CD14-positive monocyte (primary cell): ENCODE data around the gene NARF. TPM values are rescaled to one million over a fixed set of nuclear protein-coding genes. Genes with fewer than 3 reads are reported as not detected.

Source experiments
- DNase-seq, 3 donors: peaks; one replicate each; pipeline ENCODE4 v3.0.0-alpha.2; 2011 to 2022
- H2AFZ ChIP-seq: 2 replicates; pipeline ENCODE4 v1.6.0; 2012; ENCODE audit warnings: mild to moderate bottlenecking, low read depth, low read length, inconsistent platforms; ENCODE audit not compliant: insufficient read depth, poor library complexity, severe bottlenecking
- H3K27ac ChIP-seq, 2 donors: 1 replicate in 1 of 2; 2 replicates in 1 of 2; pipeline ENCODE4 v1.5.1; 2012 to 2013; ENCODE audit warnings: low read length in 2 of 2, control low read depth in 1 of 2, inconsistent platforms in 1 of 2, low read depth in 1 of 2, mild to moderate bottlenecking in 1 of 2
- H3K27me3 ChIP-seq, 2 donors: one replicate each; pipeline versions ENCODE4 v1.6.0 to v1.6.1; 2011 to 2013; ENCODE audit warnings: low read length in 2 of 2; ENCODE audit not compliant: control insufficient read depth in 2 of 2, insufficient read depth in 2 of 2
- H3K36me3 ChIP-seq, 2 donors: replicated peaks in 1 of 2; 1 replicate in 1 of 2; 2 replicates in 1 of 2; pipeline versions ENCODE4 v1.5.1 to v1.6.1; 2012 to 2013; ENCODE audit warnings: low read length in 2 of 2, control low read depth in 1 of 2, inconsistent platforms in 1 of 2, mild to moderate bottlenecking in 1 of 2; ENCODE audit not compliant: insufficient read depth in 2 of 2, control insufficient read depth in 1 of 2
- H3K4me1 ChIP-seq, 2 donors: 1 replicate in 1 of 2; 2 replicates in 1 of 2; pipeline versions ENCODE4 v1.5.1 to v1.6.1; 2012 to 2013; ENCODE audit warnings: low read length in 2 of 2, control low read depth in 1 of 2, inconsistent platforms in 1 of 2, mild to moderate bottlenecking in 1 of 2, moderate library complexity in 1 of 2; ENCODE audit not compliant: insufficient read depth in 2 of 2, control insufficient read depth in 1 of 2
- H3K4me2 ChIP-seq: replicated peaks from 2 replicates; pipeline ENCODE3; 2012; ENCODE audit warnings: low read length, moderate library complexity, mild to moderate bottlenecking; ENCODE audit not compliant: poor library complexity, severe bottlenecking; ENCODE audit errors: extremely low read depth
- H3K4me3 ChIP-seq, 3 experiments: fragments of 200-600 bp in 1 of 3; sonication (generic) in 1 of 3; replicated peaks in 1 of 3; 1 replicate in 2 of 3; 2 replicates in 1 of 3; pipeline ENCODE4 v1.5.1; 2011 to 2013; ENCODE audit warnings: low read length in 3 of 3, mild to moderate bottlenecking in 3 of 3, control low read depth in 2 of 3, low read depth in 2 of 3, inconsistent platforms in 1 of 3, moderate library complexity in 1 of 3
- H3K79me2 ChIP-seq: 2 replicates; pipeline ENCODE4 v1.6.0; 2012; ENCODE audit warnings: mild to moderate bottlenecking, control low read depth, inconsistent platforms, low read length, moderate library complexity; ENCODE audit not compliant: insufficient read depth
- H3K9ac ChIP-seq: 2 replicates; pipeline ENCODE4 v1.6.0; 2017; ENCODE audit warnings: low read length, mild to moderate bottlenecking; ENCODE audit not compliant: insufficient read depth, poor library complexity, severe bottlenecking
- H3K9me3 ChIP-seq, 2 donors: replicated peaks in 1 of 2; 1 replicate in 1 of 2; 2 replicates in 1 of 2; pipeline versions ENCODE4 v1.5.1 to v1.6.1; 2012 to 2013; ENCODE audit warnings: low read length in 2 of 2, control low read depth in 1 of 2; ENCODE audit not compliant: control insufficient read depth in 1 of 2, insufficient read depth in 1 of 2
- H4K20me1 ChIP-seq: 2 replicates; pipeline ENCODE4 v1.6.0; 2012; ENCODE audit warnings: mild to moderate bottlenecking, low read length, control low read depth, moderate library complexity; ENCODE audit not compliant: insufficient read depth
- H3K27ac Mint-ChIP-seq, 7 donors: one replicate each; pipeline ENCODE4 v1.8.0; 2020; ENCODE audit warnings: mild to moderate bottlenecking in 7 of 7, mixed read lengths in 7 of 7, moderate library complexity in 6 of 7, inconsistent platforms in 2 of 7
- H3K27me3 Mint-ChIP-seq, 3 donors: one replicate each; pipeline ENCODE4 v1.8.0; 2021 to 2022; ENCODE audit warnings: low read depth in 3 of 3, mild to moderate bottlenecking in 3 of 3, mixed read lengths in 3 of 3, moderate library complexity in 3 of 3, inconsistent platforms in 1 of 3
- H3K36me3 Mint-ChIP-seq, 2 donors: one replicate each; pipeline ENCODE4 v1.8.0; 2020; ENCODE audit warnings: mixed read lengths in 2 of 2, inconsistent platforms in 1 of 2, mild to moderate bottlenecking in 1 of 2
- H3K4me1 Mint-ChIP-seq: one replicate; pipeline ENCODE4 v1.8.0; 2020; ENCODE audit warnings: mild to moderate bottlenecking, mixed read lengths
- H3K4me3 Mint-ChIP-seq, 2 donors: one replicate each; pipeline ENCODE4 v1.8.0; 2020; ENCODE audit warnings: mild to moderate bottlenecking in 2 of 2, mixed read lengths in 2 of 2, moderate library complexity in 1 of 2
- H3K9me3 Mint-ChIP-seq, 7 donors: one replicate each; pipeline ENCODE4 v1.8.0; 2020 to 2022; ENCODE audit warnings: mixed read lengths in 7 of 7, mild to moderate bottlenecking in 6 of 7, moderate library complexity in 6 of 7, inconsistent platforms in 2 of 7
- CTCF ChIP-seq: fragments of 200-600 bp; IDR thresholded peaks from one replicate; pipeline ENCODE4 v1.8.0; 2022; ENCODE audit warnings: antibody characterized with exemption, mild to moderate bottlenecking
- WGBS: methylation state at CpG from one replicate; pipeline ENCODE4 v1.1.5; 2013; ENCODE audit warnings: missing lambda C conversion rate; ENCODE audit not compliant: insufficient coverage; 5-methylcytosine and 5-hydroxymethylcytosine counted together
- intact Hi-C, 2 donors: fragments of 100-400 bp; cut with micrococcal nuclease; formaldehyde crosslinking; loops; one replicate each; pipeline versions ENCODE4 v1.15.0 to v1.15.1; 2023
- polyA plus RNA-seq, 3 donors: library from polyadenylated mRNA; depleted of rRNA in 1 of 3; unstranded in 2 of 3; stranded (reverse) in 1 of 3; fragments of 300-500 nt in 2 of 3; fragments of >200 nt in 1 of 3; fragmentation: Illumina TruSeq in 2 of 3; gene quantifications; 1 replicate in 2 of 3; 2 replicates in 1 of 3; pipeline ENCODE4 v1.2.3, GENCODE V29; 2012 to 2021

Gene NARF
- polyA plus RNA-seq, 3 donors, result 91.2 to 101 (median 100) TPM

- Mint-ChIP-seq H3K9me3 (no peaks in the 10 kb centered on the region), H3K4me1 (peaks cover 21% of the 10 kb centered on the region), H3K4me3 (no peak overlapping the region), H3K27ac (peak overlapping the region in 3 of 7 donors; percentile 11 to 50 (median 20)), H3K36me3 (peaks cover 29 to 61% of the 10 kb centered on the region in 2 donors), H3K27me3 (peaks cover 0 to 1% (median 0%) of the 10 kb centered on the region in 3 donors)
- H3K4me3 ChIP-seq, result no peak overlapping the region
- no peaks in the 10 kb centered on the region for H3K27me3 ChIP-seq
- WGBS, result 90% methylated on average over 14 of the region's 15 CpGs
- no peak overlapping the region for H3K4me2 ChIP-seq
- no peak overlapping the region for H3K9ac ChIP-seq
- intact Hi-C loops, result no loop called here
- peaks cover 90% of the 10 kb centered on the region for H4K20me1 ChIP-seq
- no peaks in the 10 kb centered on the region for H3K9me3 ChIP-seq
- peak overlapping the region in 1 of 2 donors; percentile 45 for H3K27ac ChIP-seq
- no peak for DNase-seq
- peaks cover 54 to 61% of the 10 kb centered on the region in 2 donors for H3K36me3 ChIP-seq
- H2AFZ ChIP-seq, result no peak overlapping the region
- H3K4me1 ChIP-seq, result peaks cover 30 to 38% of the 10 kb centered on the region in 2 donors
- peaks cover 68% of the 10 kb centered on the region for H3K79me2 ChIP-seq
- TF ChIP-seq CTCF, result no peak
Observed at GRCh38 chr17:82446124-82446523, 12.4 kb upstream of the NARF start.

- H3K4me3 Mint-ChIP-seq, result no peak overlapping the region
- Histone ChIP-seq H3K36me3 (peaks cover 54 to 60% of the 10 kb centered on the region in 2 donors), H3K9me3 (no peaks in the 10 kb centered on the region), H3K4me1 (peaks cover 30 to 38% of the 10 kb centered on the region in 2 donors), H3K4me3 (no peak overlapping the region), H3K9ac (no peak overlapping the region), H4K20me1 (peaks cover 85% of the 10 kb centered on the region), H3K4me2 (no peak overlapping the region), H3K27me3 (no peaks in the 10 kb centered on the region), H2AFZ (no peak overlapping the region), H3K27ac (peak overlapping the region in 1 of 2 donors; percentile 31), H3K79me2 (peaks cover 68% of the 10 kb centered on the region)
- H3K27ac Mint-ChIP-seq, result peak overlapping the region in 3 of 7 donors; percentile 18 to 63 (median 37)
- peaks cover 29 to 60% of the 10 kb centered on the region in 2 donors for H3K36me3 Mint-ChIP-seq
- intact Hi-C loops, result no loop called here
- WGBS, result 95% methylated on average over 7 of the region's 12 CpGs
- H3K9me3 Mint-ChIP-seq, result no peaks in the 10 kb centered on the region
- peaks cover 22% of the 10 kb centered on the region for H3K4me1 Mint-ChIP-seq
- H3K27me3 Mint-ChIP-seq, result peaks cover 0 to 1% (median 0%) of the 10 kb centered on the region in 3 donors
- DNase-seq, result no peak
- no peak for TF ChIP-seq CTCF
Observed at GRCh38 chr17:82446649-82447048, 11.9 kb upstream of the NARF start.
